DOHH2 (cell line): ENCODE data around the gene OLFM4.

Source experiments
- EZH2phosphoT487 ChIP-seq: fragments of 200-600 bp; sonication (generic); IDR thresholded peaks from 2 replicates; pipeline ENCODE4 v1.6.1; 2017; ENCODE audit warnings: borderline replicate concordance, mild to moderate bottlenecking, antibody characterized with exemption, low read length, moderate library complexity, mixed read lengths
- TF ChIP-seq, protein P1 (sequence below): fragments of 200-600 bp; sonication (generic); IDR thresholded peaks from one replicate; pipeline ENCODE4 v1.5.1; 2014; ENCODE audit warnings: antibody characterized with exemption, mild to moderate bottlenecking, low read depth, low read length; ENCODE audit not compliant: poor library complexity, severe bottlenecking

- TF ChIP-seq, protein P1, sequence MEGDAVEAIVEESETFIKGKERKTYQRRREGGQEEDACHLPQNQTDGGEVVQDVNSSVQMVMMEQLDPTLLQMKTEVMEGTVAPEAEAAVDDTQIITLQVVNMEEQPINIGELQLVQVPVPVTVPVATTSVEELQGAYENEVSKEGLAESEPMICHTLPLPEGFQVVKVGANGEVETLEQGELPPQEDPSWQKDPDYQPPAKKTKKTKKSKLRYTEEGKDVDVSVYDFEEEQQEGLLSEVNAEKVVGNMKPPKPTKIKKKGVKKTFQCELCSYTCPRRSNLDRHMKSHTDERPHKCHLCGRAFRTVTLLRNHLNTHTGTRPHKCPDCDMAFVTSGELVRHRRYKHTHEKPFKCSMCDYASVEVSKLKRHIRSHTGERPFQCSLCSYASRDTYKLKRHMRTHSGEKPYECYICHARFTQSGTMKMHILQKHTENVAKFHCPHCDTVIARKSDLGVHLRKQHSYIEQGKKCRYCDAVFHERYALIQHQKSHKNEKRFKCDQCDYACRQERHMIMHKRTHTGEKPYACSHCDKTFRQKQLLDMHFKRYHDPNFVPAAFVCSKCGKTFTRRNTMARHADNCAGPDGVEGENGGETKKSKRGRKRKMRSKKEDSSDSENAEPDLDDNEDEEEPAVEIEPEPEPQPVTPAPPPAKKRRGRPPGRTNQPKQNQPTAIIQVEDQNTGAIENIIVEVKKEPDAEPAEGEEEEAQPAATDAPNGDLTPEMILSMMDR, result no peak
- no peak for TF ChIP-seq EZH2phosphoT487
These were observed 27.0 kb upstream of the OLFM4 start for GRCh38 chr13:53001444-53002225.
